ENCODE results near the gene NPAS2. TPM values are rescaled to one million over a fixed set of nuclear protein-coding genes. Genes with fewer than 3 reads are reported as not detected.

Gene NPAS2
- total RNA-seq, 1 experiment from 2014 or later: 38.3 TPM

- H3K36me3 ChIP-seq (ENCODE audit: low read depth): peaks cover 24% of the 10 kb centered on the region
- no peak overlapping the region for H3K4me2 ChIP-seq
- H3K9me3 ChIP-seq (ENCODE audit: insufficient read depth, low read depth): no peaks in the 10 kb centered on the region
- peaks cover 8% of the 10 kb centered on the region for H3F3A ChIP-seq (ENCODE audit: insufficient read depth, low read depth)
- no peak overlapping the region for H2AFZ ChIP-seq
- no peak overlapping the region for H3K27ac ChIP-seq
- H3K27me3 ChIP-seq (ENCODE audit: insufficient read depth, low read depth): no peaks in the 10 kb centered on the region
- peaks cover 4% of the 10 kb centered on the region; the same call in 1 of the 2 replicates for H3K4me1 ChIP-seq (replicated peaks; ENCODE audit: insufficient read depth)
- CTCF ChIA-PET: no interaction called here
- no peak overlapping the region for H3K4me3 ChIP-seq
- TF ChIP-seq CTCF (conservative IDR thresholded peaks at IDR 0.05) (no peak), EZH2 (IDR thresholded peaks at IDR 0.05; ENCODE audit: low read depth) (no peak)
- H3K9me2 ChIP-seq (ENCODE audit: insufficient read depth): no peaks in the 10 kb centered on the region
- no TSS peak for BruUV-seq (replicated peaks)
- H4K20me1 ChIP-seq (ENCODE audit: insufficient read depth): no peaks in the 10 kb centered on the region
- H3K79me2 ChIP-seq (ENCODE audit: low read depth): no peaks in the 10 kb centered on the region
- no peak for DNase-seq
- POLR2A ChIA-PET (ENCODE audit: unreplicated experiment): no interaction called here
- intact Hi-C loops (cut with micrococcal nuclease; ENCODE audit: unreplicated experiment): no loop called here
Observed at GRCh38 chr2:100964681-100965169, 144.8 kb downstream of the NPAS2 start.

GRCh38 chr2:100965596-100965995 lies 145.7 kb downstream of the NPAS2 start:
- no TSS peak for BruUV-seq (replicated peaks)
- POLR2A ChIA-PET (ENCODE audit: unreplicated experiment): no interaction called here

GRCh38 chr2:100967716-100968115 lies 147.8 kb downstream of the NPAS2 start:
- Histone ChIP-seq H2AFZ (no peak overlapping the region), H4K20me1 (ENCODE audit: insufficient read depth) (no peaks in the 10 kb centered on the region), H3K4me1 (replicated peaks; ENCODE audit: insufficient read depth) (no peaks in the 10 kb centered on the region), H3K4me2 (no peak overlapping the region), H3K79me2 (ENCODE audit: low read depth) (no peaks in the 10 kb centered on the region), H3K27me3 (ENCODE audit: insufficient read depth, low read depth) (no peaks in the 10 kb centered on the region), H3K9me3 (ENCODE audit: insufficient read depth, low read depth) (no peaks in the 10 kb centered on the region), H3F3A (ENCODE audit: insufficient read depth, low read depth) (0 out of 2 replicates have a peak, but pooled peaks cover 3% of the 10 kb centered on the region), H3K4me3 (no peak overlapping the region), H3K27ac (no peak overlapping the region), H3K9me2 (ENCODE audit: insufficient read depth) (no peaks in the 10 kb centered on the region), H3K36me3 (ENCODE audit: low read depth) (peaks cover 31% of the 10 kb centered on the region)
- BruUV-seq (replicated peaks): no TSS peak
- DNase-seq: no peak
- ChIA-PET CTCF (no interaction called here), POLR2A (ENCODE audit: unreplicated experiment) (no interaction called here)
- intact Hi-C loops (cut with micrococcal nuclease; ENCODE audit: unreplicated experiment): no loop called here
- no peak for TF ChIP-seq EZH2 (IDR thresholded peaks at IDR 0.05; ENCODE audit: low read depth)
- no peak for TF ChIP-seq CTCF (conservative IDR thresholded peaks at IDR 0.05)

More at GRCh38 chr2:100965596-100965995, 145.7 kb downstream of the NPAS2 start:
- no peak overlapping the region for H3K4me3 ChIP-seq
- H3K9me3 ChIP-seq (ENCODE audit: insufficient read depth, low read depth): no peaks in the 10 kb centered on the region
- intact Hi-C loops (cut with micrococcal nuclease; ENCODE audit: unreplicated experiment): no loop called here
- no peaks in the 10 kb centered on the region for H4K20me1 ChIP-seq (ENCODE audit: insufficient read depth)
- no peaks in the 10 kb centered on the region for H3K27me3 ChIP-seq (ENCODE audit: insufficient read depth, low read depth)
- H3K27ac ChIP-seq: no peak overlapping the region
- H3K4me2 ChIP-seq: no peak overlapping the region
- H3K4me1 ChIP-seq (replicated peaks; ENCODE audit: insufficient read depth): no peaks in the 10 kb centered on the region
- no peak overlapping the region for H2AFZ ChIP-seq
- H3K9me2 ChIP-seq (ENCODE audit: insufficient read depth): no peaks in the 10 kb centered on the region
- no peak for TF ChIP-seq EZH2 (IDR thresholded peaks at IDR 0.05; ENCODE audit: low read depth)
- TF ChIP-seq CTCF (conservative IDR thresholded peaks at IDR 0.05): no peak
- H3F3A ChIP-seq (ENCODE audit: insufficient read depth, low read depth): peaks cover 3% of the 10 kb centered on the region; the same call in 1 of the 2 replicates
- no peaks in the 10 kb centered on the region for H3K79me2 ChIP-seq (ENCODE audit: low read depth)
- CTCF ChIA-PET: no interaction called here
- H3K36me3 ChIP-seq (ENCODE audit: low read depth): peaks cover 24% of the 10 kb centered on the region
- no peak for DNase-seq

Measured in PC-9 (cell line).